ENCODE measurements around the gene TENM4. TPM values are rescaled to one million over a fixed set of nuclear protein-coding genes. Genes with fewer than 3 reads are reported as not detected.

The TENM4 gene
- total and polyA plus RNA-seq, 2 experiments from 2014 or later = 19.0 to 105 TPM

- peak in 1 of 2 donors; percentile 8 for DNase-seq (ENCODE audit: low read depth in 1 of 2, low spot score in 1 of 2)
- TF ChIP-seq CTCF (IDR thresholded peaks at IDR 0.05; ENCODE audit: low read depth, low read length) = no peak
- Histone ChIP-seq H3K4me1 (ENCODE audit: low read depth) (peaks cover 4% of the 10 kb centered on the region), H3K27me3 (peaks cover 44% of the 10 kb centered on the region), H3K36me3 (no peaks in the 10 kb centered on the region), H3K27ac (no peak overlapping the region), H3K4me3 (peak overlapping the region; percentile 59), H3K9me3 (ENCODE audit: low read depth) (no peaks in the 10 kb centered on the region)
These were observed 1.4 kb downstream of the TENM4 start for GRCh38 chr11:79439410-79439885.

- H3K27ac ChIP-seq = no peak overlapping the region
- H3K4me1 ChIP-seq (ENCODE audit: low read depth) = peaks cover 4% of the 10 kb centered on the region
- no peak for TF ChIP-seq CTCF (IDR thresholded peaks at IDR 0.05; ENCODE audit: low read depth, low read length)
- peak; percentile 16 to 34 for DNase-seq (ENCODE audit: low read depth in 1 of 2, low spot score in 1 of 2)
- H3K9me3 ChIP-seq (ENCODE audit: low read depth) = no peaks in the 10 kb centered on the region
- no peaks in the 10 kb centered on the region for H3K36me3 ChIP-seq
- peak overlapping the region; percentile 59 for H3K4me3 ChIP-seq
- H3K27me3 ChIP-seq = peaks cover 44% of the 10 kb centered on the region
These were observed 2.0 kb downstream of the TENM4 start for GRCh38 chr11:79438631-79439409.

GRCh38 chr11:79437981-79438630, 2.7 kb downstream of the TENM4 start:
- peaks cover 4% of the 10 kb centered on the region for H3K4me1 ChIP-seq (ENCODE audit: low read depth)
- peak overlapping the region; percentile 59 for H3K4me3 ChIP-seq
- no peaks in the 10 kb centered on the region for H3K9me3 ChIP-seq (ENCODE audit: low read depth)
- no peak for TF ChIP-seq CTCF (IDR thresholded peaks at IDR 0.05; ENCODE audit: low read depth, low read length)
- H3K27ac ChIP-seq = no peak overlapping the region
- no peaks in the 10 kb centered on the region for H3K36me3 ChIP-seq
- DNase-seq (ENCODE audit: low read depth in 1 of 2, low spot score in 1 of 2) = peak; percentile 11 to 27
- H3K27me3 ChIP-seq = peaks cover 44% of the 10 kb centered on the region

- H3K4me3 ChIP-seq = peak overlapping the region; percentile 59
- DNase-seq (ENCODE audit: low read depth in 1 of 2, low spot score in 1 of 2) = peak; percentile 44 to 89
- no peak for TF ChIP-seq CTCF (IDR thresholded peaks at IDR 0.05; ENCODE audit: low read depth, low read length)
- no peaks in the 10 kb centered on the region for H3K9me3 ChIP-seq (ENCODE audit: low read depth)
- H3K27ac ChIP-seq = no peak overlapping the region
- peaks cover 4% of the 10 kb centered on the region for H3K4me1 ChIP-seq (ENCODE audit: low read depth)
- no peaks in the 10 kb centered on the region for H3K36me3 ChIP-seq
- H3K27me3 ChIP-seq = peaks cover 44% of the 10 kb centered on the region
These were observed 3.4 kb downstream of the TENM4 start for GRCh38 chr11:79437278-79437980.

- Histone ChIP-seq H3K27me3 (peaks cover 39% of the 10 kb centered on the region), H3K27ac (no peak overlapping the region), H3K9me3 (ENCODE audit: low read depth) (no peaks in the 10 kb centered on the region), H3K4me1 (ENCODE audit: low read depth) (peaks cover 4% of the 10 kb centered on the region), H3K4me3 (peak overlapping the region; percentile 59), H3K36me3 (no peaks in the 10 kb centered on the region)
- no peak for TF ChIP-seq CTCF (IDR thresholded peaks at IDR 0.05; ENCODE audit: low read depth, low read length)
- DNase-seq (ENCODE audit: low read depth in 1 of 2, low spot score in 1 of 2) = no peak
These were observed 3.9 kb downstream of the TENM4 start for GRCh38 chr11:79436919-79437277.

Measured in cardiac muscle cell (in vitro differentiated cells and primary cell).